ENCODE data around the gene HBM.

GRCh38 chr16:180681-181564, 15.1 kb downstream of the HBM start:
- TF ChIP-seq, protein P1, sequence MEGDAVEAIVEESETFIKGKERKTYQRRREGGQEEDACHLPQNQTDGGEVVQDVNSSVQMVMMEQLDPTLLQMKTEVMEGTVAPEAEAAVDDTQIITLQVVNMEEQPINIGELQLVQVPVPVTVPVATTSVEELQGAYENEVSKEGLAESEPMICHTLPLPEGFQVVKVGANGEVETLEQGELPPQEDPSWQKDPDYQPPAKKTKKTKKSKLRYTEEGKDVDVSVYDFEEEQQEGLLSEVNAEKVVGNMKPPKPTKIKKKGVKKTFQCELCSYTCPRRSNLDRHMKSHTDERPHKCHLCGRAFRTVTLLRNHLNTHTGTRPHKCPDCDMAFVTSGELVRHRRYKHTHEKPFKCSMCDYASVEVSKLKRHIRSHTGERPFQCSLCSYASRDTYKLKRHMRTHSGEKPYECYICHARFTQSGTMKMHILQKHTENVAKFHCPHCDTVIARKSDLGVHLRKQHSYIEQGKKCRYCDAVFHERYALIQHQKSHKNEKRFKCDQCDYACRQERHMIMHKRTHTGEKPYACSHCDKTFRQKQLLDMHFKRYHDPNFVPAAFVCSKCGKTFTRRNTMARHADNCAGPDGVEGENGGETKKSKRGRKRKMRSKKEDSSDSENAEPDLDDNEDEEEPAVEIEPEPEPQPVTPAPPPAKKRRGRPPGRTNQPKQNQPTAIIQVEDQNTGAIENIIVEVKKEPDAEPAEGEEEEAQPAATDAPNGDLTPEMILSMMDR (IDR thresholded peaks at IDR 0.05; ENCODE audit: low read depth, low read length, poor library complexity, severe bottlenecking) = no peak
- no peak for TF ChIP-seq EZH2phosphoT487 (IDR thresholded peaks at IDR 0.05; ENCODE audit: borderline replicate concordance, low read length)
